ENCODE data around the gene MYO18A.
A peak's percentile ranks its signal among the peaks of the same experiment; 100 is the strongest.
"Not testable (repeated sequence)": the region's sequence is repeated elsewhere in the genome, so short reads cannot be mapped to it uniquely, and the experiment has no call there.

The MYO18A gene, protein sequence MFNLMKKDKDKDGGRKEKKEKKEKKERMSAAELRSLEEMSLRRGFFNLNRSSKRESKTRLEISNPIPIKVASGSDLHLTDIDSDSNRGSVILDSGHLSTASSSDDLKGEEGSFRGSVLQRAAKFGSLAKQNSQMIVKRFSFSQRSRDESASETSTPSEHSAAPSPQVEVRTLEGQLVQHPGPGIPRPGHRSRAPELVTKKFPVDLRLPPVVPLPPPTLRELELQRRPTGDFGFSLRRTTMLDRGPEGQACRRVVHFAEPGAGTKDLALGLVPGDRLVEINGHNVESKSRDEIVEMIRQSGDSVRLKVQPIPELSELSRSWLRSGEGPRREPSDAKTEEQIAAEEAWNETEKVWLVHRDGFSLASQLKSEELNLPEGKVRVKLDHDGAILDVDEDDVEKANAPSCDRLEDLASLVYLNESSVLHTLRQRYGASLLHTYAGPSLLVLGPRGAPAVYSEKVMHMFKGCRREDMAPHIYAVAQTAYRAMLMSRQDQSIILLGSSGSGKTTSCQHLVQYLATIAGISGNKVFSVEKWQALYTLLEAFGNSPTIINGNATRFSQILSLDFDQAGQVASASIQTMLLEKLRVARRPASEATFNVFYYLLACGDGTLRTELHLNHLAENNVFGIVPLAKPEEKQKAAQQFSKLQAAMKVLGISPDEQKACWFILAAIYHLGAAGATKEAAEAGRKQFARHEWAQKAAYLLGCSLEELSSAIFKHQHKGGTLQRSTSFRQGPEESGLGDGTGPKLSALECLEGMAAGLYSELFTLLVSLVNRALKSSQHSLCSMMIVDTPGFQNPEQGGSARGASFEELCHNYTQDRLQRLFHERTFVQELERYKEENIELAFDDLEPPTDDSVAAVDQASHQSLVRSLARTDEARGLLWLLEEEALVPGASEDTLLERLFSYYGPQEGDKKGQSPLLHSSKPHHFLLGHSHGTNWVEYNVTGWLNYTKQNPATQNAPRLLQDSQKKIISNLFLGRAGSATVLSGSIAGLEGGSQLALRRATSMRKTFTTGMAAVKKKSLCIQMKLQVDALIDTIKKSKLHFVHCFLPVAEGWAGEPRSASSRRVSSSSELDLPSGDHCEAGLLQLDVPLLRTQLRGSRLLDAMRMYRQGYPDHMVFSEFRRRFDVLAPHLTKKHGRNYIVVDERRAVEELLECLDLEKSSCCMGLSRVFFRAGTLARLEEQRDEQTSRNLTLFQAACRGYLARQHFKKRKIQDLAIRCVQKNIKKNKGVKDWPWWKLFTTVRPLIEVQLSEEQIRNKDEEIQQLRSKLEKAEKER (N-terminal part only)

DNA sequence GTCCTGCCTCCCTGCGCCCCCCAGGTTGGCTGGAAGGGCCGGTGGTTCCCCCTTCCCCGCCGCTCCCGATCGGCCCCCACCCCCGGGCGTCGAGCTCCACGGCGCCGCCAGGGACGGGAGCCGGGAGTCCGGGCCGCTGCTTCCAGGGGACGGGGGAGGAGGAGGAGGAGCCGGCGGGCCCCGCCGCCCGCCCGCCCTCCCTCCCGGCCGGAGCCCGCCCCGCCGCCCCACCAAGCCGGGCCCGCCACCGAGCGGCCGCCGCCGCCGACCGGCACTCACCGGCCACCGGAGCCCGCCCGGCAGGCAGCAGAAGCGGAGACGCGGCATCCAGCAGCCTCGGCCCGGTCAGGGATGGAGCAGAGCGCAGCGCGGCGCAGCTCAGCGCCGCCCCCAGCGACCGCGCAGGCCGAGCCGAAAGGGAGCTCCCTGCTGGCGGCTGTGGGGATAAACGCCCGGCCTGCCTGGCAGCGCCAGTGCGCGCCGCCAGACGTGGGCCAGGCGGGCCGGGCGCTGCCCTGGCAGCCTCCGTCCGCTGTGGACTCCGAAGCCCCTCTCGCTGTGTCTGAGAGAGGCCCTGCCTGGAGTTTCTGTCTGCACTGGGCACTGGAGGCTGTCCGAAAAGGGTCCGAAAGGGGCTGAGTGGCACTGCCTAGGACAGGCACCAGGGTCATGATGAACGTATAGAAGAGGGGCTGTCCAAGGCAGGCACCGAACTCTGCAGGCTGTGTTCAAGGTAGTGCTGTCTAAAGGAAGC lies at the start of gene MYO18A:
TSS of gene MYO18A (minus strand) at position 365 of the 754 bp plus-strand sequence. CDS start 13,458 bp downstream, outside the sequence.
- DNase-seq (ENCODE audit: extremely low spot score, insufficient read length, low read depth) (peak; percentile 87), FAIRE-seq (peak; percentile 39)

DNA sequence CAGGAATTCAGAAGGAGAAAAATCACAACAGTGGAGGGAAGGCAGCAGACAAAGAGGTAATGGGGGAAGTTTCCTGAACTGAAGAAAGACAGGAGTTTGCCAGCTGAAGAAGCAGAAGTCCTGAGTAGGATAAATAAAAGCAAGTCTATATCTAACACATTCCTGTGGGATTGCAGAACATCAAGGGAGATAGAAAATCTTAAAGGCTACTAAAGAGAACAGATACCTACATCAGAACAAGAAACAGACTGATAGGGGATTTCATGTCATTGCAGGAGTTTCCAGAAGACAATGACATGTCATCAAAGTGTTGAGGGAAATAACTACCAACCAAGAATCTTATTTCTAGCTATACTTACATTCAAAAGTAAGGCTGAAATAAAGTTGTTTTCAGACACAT lies 45.2 kb upstream of the MYO18A start:
- DNase-seq (ENCODE audit: extremely low spot score, insufficient read length, low read depth) = no peak
- FAIRE-seq = no peak

DNA sequence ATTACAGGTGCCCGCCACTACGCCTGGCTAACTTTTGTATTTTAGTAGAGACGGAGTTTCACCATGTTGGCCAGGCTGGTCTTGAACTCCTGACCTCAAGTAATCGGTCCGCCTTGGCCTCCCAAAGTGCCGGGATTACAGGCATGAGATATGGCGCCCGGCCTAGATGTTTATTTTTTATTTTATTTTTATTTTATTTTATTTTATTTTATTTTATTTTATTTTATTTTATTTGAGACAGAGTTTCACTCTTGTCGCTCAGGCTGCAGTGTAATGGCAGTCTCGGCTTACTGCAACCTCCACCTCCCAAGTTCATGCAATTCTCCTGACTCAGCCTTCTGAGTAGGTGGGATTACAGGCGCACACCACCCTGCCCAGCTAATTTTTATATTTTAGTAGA lies 41.1 kb upstream of the MYO18A start:
- DNase-seq (ENCODE audit: extremely low spot score, insufficient read length, low read depth); FAIRE-seq: not testable (repeated sequence)

DNA sequence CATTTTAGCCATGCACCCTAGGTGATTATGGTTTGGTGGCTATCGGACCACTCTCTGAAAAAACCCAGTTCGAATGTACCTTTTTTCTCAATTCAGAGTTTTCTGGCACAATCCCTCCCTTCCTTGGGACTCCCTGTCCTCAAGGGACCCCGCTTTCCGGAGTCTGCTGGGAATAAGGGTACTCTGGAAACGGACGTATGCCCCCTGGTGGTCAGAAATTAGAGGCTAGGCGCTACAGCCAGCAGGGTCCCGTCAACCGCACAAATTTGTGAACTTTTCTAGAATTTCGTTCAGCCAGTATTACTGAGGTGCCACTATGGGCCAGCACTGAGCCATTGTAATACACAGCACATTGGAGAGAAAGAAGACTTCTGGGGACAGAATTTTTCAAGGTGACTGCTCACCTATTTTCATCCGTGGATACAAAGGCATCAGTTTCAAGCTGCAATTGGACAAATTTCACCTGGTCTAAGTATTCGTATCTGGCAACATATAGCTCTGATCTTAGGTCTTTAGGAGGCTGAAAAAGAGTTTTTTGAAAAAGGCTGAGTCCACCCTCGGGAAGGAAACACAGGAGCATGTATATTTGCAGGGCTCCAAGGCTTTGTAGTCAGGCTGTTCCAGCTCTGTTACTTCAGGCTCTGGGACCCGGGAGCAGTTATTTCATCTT lies 39.3 kb upstream of the MYO18A start:
- FAIRE-seq = peak; percentile 84
- DNase-seq (ENCODE audit: extremely low spot score, insufficient read length, low read depth) = peak; percentile 44

DNA sequence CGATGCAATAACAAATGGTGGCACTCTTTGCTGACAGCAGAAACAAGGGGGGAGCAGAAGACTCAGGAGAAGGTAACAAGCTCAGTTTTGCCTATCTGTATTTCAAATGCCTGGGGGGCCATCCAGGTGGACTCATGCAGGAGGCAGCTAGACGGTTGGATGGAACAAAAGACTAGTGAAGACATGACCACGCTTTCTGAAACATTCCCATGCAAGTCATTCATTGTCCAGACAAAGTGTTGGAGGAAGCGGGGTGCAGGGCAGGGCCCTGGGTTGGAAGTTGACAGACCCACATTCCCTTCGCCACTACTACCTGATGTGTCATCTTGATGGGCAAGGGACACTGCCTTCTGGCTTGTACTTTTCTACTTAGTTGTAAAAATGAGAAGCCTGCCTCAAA lies 36.7 kb upstream of the MYO18A start:
- DNase-seq (ENCODE audit: extremely low spot score, insufficient read length, low read depth) (no peak), FAIRE-seq (no peak)

DNA sequence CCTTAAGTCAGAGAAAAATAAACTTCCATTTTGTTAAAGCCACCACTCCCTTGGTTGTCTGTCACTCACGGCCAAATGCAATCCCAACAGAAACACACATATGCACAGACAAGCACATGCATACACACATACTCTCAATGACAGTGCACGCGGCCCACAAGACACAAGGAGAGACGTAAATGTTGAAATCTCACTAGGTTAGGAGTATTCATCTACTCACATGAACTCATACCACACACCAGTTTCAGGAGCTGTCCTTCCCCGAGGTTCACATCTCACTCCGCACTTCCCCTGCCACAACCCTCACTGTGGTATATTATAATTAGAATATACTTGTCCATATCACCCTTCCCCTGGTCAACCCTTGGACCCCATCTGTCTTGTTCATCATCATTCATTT lies 36.0 kb upstream of the MYO18A start:
- DNase-seq (ENCODE audit: extremely low spot score, insufficient read length, low read depth) (no peak), FAIRE-seq (no peak)

DNA sequence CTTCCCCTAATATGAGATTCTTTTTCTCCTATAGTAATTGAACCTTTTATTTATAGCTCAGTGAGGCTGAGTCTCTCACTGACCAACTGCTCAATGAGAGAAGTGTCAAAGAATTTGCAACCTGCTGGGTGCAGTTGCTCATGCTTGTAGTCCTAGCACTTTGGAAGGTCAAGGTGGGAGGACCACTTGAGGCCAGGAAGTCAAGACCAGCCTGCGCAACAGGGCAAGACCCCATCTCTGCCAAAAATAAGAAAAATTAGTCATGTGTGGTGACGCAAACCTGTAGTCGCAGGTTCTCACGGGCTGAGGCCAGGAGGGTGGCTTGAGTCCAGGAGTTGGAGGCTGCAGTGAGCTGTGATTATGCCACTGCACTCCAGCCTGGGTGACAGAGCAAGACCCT lies 35.5 kb upstream of the MYO18A start:
- DNase-seq (ENCODE audit: extremely low spot score, insufficient read length, low read depth) = no peak
- no peak for FAIRE-seq

DNA sequence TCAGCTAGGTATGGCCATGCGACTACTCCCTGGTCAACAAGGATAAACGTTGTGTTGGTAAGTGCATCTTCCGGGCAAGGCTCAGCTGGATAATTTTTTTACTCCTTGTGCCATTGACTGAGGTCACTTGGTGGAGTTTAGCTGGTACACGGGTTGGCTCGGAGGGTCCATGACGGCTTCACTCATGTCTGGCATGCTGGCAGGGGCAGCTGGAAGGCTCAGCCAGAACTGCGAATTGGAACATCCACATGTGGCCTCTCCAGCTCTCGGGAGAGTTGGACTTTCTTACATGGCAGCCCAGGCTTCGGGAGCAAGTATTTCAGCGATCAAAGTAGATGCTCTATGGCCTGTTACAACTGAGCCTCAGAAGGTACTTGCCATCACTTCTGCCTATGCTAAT lies 35.0 kb upstream of the MYO18A start:
- DNase-seq (ENCODE audit: extremely low spot score, insufficient read length, low read depth) (no peak), FAIRE-seq (no peak)

DNA sequence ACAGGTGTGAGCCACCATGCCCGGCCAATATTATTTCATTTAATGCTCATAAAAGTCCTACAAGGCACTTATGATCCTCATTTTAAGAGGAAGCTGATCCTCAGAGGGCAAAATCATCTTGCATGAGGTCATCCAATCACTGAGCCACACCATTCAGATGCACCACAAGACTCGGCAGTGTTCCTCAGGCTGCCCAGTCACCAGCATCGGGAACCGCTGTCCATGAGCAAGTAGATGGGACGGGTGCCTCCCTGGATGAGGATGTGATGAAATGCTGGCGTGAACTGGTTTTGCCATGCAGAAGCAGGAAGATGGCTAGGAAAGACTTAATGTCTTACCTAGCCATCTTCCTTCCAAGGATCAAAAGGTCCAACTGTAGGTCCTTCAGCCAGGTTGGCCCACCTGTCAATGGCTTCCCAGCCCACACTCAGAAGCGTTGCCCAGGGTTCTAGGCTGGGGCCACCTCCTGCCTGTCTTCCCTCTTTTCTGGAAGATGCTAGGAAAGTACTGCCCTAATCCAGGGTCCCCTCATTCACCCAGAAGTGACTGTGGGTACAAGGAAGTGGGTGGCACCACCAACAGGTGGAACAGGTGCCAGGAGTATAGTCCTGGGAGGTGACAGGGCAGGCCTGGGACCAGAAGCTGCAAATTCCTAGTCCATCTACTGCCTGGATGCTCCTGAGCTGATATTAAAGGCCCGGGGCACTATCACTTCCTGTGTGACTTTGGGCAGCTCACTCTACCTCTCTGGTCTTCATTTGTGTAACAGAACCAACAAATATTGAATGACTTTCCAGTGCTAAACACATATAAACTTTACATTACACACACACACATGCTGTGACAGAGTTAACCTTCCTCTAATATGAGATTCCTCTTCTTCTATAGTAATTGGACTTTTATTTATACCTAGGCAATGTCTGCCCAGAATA lies 34.3 kb upstream of the MYO18A start:
- FAIRE-seq = no peak
- DNase-seq (ENCODE audit: extremely low spot score, insufficient read length, low read depth) = no peak

DNA sequence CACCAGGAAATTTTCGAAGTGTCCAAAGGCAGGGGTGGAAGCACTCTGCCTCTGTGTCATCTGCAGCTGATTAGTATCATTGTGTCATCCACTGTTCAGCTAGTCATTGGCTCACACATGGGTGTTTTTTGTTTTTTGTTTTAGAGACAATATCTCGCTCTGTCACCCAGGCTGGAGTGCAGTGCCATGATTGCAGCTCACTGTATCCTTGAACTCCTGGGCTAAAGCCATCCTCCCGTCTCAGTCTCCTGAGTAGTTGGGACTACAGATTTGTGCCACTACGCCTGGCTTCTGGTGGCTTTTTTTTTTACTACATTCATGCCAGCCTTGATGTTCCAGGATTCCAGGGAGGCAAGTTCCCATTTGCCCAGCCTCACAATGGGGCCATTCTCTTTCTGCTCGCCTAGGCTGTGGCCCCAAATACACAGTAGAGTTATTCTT lies 32.5 kb upstream of the MYO18A start:
- FAIRE-seq (no peak), DNase-seq (ENCODE audit: extremely low spot score, insufficient read length, low read depth) (no peak)

DNA sequence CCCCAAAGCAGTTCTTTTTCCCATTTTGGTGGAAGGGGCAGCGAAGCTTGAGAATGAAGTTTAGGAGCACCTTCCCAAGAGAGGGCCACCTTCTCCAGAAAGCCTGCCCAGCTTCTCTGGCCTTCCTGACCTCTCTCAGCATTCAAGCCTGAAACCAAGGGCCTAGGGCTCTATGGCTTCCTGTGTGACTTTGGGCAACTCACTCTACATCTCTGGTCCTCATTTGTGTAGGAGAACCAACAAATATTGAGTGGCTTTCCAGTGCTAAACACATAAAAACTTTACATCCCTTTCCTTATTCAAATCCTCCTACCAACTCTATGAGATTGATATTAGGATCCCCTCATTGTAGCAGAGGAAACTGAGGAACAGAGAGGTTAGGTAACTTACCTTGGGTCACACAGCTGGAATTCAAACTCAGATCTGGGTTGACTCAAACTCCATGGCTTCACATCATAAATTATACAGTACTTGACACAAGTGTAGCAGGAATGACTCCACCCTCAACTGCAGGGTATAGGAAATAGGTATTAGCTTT lies 32.0 kb upstream of the MYO18A start:
- DNase-seq (ENCODE audit: extremely low spot score, insufficient read length, low read depth) = no peak
- no peak for FAIRE-seq

DNA sequence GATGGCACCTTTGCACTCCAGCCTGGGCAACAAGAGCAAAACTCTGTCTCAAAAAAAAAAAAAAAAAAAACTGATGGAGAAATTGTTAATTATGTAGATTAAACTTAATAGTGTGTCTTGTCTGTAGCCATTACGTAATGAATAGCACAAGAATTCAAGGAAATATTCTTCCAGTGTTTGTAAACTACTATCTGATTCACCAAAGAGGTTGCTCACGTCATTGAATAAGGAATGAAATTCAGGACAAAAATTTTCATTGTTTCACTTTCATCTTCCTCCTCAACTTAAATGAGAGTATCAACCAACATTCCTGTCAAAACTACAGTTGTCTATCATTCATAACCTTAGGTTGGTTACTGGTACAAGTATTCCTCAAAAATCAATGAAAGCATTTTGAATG lies 30.7 kb upstream of the MYO18A start:
- FAIRE-seq = no peak
- DNase-seq (ENCODE audit: extremely low spot score, insufficient read length, low read depth) = no peak

DNA sequence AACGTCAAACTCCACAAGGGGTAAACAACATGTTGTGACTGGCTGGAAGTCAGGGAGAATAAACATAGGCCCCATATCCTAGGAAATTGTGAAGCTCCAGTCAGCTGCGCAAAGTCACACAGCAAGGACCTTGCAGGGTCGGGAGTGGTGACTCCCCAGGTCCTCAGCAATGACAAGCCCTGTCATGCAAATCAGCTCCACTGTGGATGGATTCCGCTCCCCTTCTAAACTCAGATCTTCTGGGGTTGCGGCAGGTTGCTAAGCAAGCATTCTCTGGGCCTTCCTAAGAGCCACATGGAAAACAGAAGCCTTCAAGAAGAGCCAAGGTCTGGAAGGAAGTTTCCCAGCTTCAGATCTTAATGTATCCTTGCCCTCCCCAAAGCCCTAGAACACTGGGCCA lies 28.9 kb upstream of the MYO18A start:
- DNase-seq (ENCODE audit: extremely low spot score, insufficient read length, low read depth) (no peak), FAIRE-seq (no peak)

DNA sequence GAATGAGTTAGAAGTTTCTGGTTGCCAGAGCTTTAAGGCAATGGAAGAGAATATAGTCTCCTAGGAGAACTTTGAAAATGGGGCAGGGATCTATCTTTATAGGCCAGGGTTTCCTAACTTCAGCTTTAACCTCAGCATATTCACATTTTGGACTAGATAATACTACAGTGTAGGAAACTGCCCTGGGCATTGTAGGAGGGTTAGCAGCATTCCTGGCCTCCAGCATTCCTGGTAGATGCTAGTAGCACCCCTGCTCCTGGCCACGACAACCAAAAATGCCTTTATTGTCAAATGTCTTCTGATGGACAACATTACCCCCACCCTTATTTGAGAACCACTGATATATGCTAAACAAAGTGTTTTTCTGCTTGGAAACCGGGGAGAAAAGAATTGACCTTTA lies 27.8 kb upstream of the MYO18A start:
- DNase-seq (ENCODE audit: extremely low spot score, insufficient read length, low read depth) (no peak), FAIRE-seq (no peak)

DNA sequence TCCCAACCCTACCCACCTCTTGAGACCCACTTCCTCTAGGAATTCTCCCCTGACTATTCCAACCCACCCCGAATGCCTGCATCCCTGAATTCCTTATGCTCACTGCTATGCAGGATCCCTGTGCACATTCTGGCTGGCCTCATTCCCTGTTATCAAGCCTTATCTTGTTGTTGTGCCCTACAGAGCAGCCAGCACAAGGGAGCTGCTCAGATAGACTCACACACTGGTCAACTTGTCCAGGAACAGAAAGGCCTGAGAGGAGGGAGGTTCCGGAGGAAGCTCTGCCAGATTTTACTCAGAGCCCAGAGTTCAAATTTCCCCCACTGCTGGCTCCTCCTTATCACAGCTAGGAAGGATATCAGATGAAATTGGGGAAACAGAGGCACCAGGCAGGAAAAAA lies 24.8 kb upstream of the MYO18A start:
- DNase-seq (ENCODE audit: extremely low spot score, insufficient read length, low read depth) = no peak
- no peak for FAIRE-seq

DNA sequence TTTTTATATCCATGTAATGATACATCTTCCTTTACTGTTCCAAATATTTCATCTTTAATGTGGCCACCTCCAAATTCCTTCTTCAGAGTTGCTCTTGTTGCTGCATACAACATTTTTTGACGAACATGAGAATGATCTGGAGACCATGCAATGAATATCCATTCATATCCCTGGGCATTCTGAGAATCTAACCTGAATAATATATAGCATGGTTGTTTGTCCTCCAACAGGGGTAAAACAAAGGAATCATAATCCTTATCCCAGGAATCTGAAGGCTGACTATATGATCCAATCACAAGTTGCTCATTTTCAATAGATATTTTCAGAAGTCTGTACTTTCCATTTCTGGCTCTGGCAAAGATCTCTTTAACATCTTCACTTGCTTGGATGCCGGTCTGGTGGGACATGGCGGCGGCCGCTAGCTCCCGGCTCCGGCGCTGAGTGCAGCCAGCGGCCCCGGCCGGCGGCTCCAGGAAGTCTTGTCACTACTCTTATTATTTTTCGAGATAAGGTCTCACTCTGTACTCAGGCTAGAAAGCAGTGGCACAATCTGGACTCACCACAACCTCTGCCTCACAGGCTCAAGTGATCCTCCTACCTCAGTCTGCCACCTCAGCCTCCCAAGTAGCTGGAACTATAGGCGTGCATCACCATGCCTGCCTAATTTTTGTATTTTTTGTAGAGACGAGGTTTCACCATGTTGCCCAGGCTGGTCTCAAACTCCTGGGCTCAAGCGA lies 24.0 kb upstream of the MYO18A start:
- not testable (repeated sequence) for DNase-seq (ENCODE audit: extremely low spot score, insufficient read length, low read depth); FAIRE-seq
